ENCODE measurements around the gene PLEKHH1.
A peak's percentile ranks its signal among the peaks of the same experiment; 100 is the strongest.
"Not testable (repeated sequence)": the region's sequence is repeated elsewhere in the genome, so short reads cannot be mapped to it uniquely, and the experiment has no call there.

PLEKHH1 gene

GRCh38 chr14:67529947-67530935 lies 2.8 kb upstream of the PLEKHH1 start:
- Mint-ChIP-seq H3K27me3 (peaks cover 52 to 73% of the 10 kb centered on the region in 2 donors), H3K36me3 (no peaks in the 10 kb centered on the region), H3K9me3 (no peaks in the 10 kb centered on the region), H3K4me3 (no peak overlapping the region), H3K4me1 (peaks cover 6% of the 10 kb centered on the region in 2 donors), H3K27ac (no peak overlapping the region)
- DNase-seq (no peak), ATAC-seq (replicated peaks) (no peak)

- ATAC-seq (replicated peaks), result no peak
- Mint-ChIP-seq H3K4me1 (peaks cover under 1 to 3% of the 10 kb centered on the region in 2 donors), H3K4me3 (peak overlapping the region; percentile 39 to 81), H3K27ac (no peak overlapping the region), H3K9me3 (no peaks in the 10 kb centered on the region), H3K36me3 (no peaks in the 10 kb centered on the region), H3K27me3 (peaks cover 45 to 63% of the 10 kb centered on the region in 2 donors)
- DNase-seq, result no peak
These were observed 488 bp upstream of the PLEKHH1 start for GRCh38 chr14:67532606-67532997.

GRCh38 chr14:67533754-67534085 lies 630 bp downstream of the PLEKHH1 start:
- peaks cover 5 to 8% of the 10 kb centered on the region in 2 donors for H3K4me1 Mint-ChIP-seq
- H3K27ac Mint-ChIP-seq, result no peak overlapping the region

GRCh38 chr14:67536087-67536486 lies 3.0 kb downstream of the PLEKHH1 start:
- no peak for ATAC-seq (replicated peaks)
- Mint-ChIP-seq H3K27me3 (peaks cover 23 to 37% of the 10 kb centered on the region in 2 donors), H3K9me3 (no peaks in the 10 kb centered on the region), H3K4me1 (peaks cover 5 to 8% of the 10 kb centered on the region in 2 donors), H3K4me3 (no peak overlapping the region), H3K27ac (no peak overlapping the region), H3K36me3 (no peaks in the 10 kb centered on the region)
- no peak for DNase-seq

More at GRCh38 chr14:67533754-67534085, 630 bp downstream of the PLEKHH1 start:
- Mint-ChIP-seq H3K27me3 (peaks cover 40 to 51% of the 10 kb centered on the region in 2 donors), H3K9me3 (no peaks in the 10 kb centered on the region), H3K4me3 (peak overlapping the region; percentile 66 to 74), H3K36me3 (no peaks in the 10 kb centered on the region)
- ATAC-seq (replicated peaks) (no peak), DNase-seq (no peak)

- DNase-seq (no peak), ATAC-seq (replicated peaks) (no peak)
- Mint-ChIP-seq H3K4me3 (no peak overlapping the region), H3K27ac (no peak overlapping the region), H3K36me3 (no peaks in the 10 kb centered on the region), H3K4me1 (peaks cover 10 to 14% of the 10 kb centered on the region in 2 donors), H3K9me3 (no peaks in the 10 kb centered on the region), H3K27me3 (peaks cover 30 to 44% of the 10 kb centered on the region in 2 donors)
These were observed 4.6 kb downstream of the PLEKHH1 start for GRCh38 chr14:67537736-67538135.

GRCh38 chr14:67538501-67538900 lies 5.4 kb downstream of the PLEKHH1 start:
- H3K4me3 Mint-ChIP-seq, result no peak overlapping the region
- H3K36me3 Mint-ChIP-seq, result no peaks in the 10 kb centered on the region
- H3K4me1 Mint-ChIP-seq, result peaks cover 10 to 14% of the 10 kb centered on the region in 2 donors
- no peak overlapping the region for H3K27ac Mint-ChIP-seq
- peaks cover 37 to 51% of the 10 kb centered on the region in 2 donors for H3K27me3 Mint-ChIP-seq
- ATAC-seq (replicated peaks), result no peak
- H3K9me3 Mint-ChIP-seq, result no peaks in the 10 kb centered on the region
- DNase-seq, result no peak

GRCh38 chr14:67539116-67539515 lies 6.0 kb downstream of the PLEKHH1 start:
- Mint-ChIP-seq H3K4me1 (peaks cover 8 to 14% of the 10 kb centered on the region in 2 donors), H3K27me3 (peaks cover 37 to 51% of the 10 kb centered on the region in 2 donors), H3K4me3 (no peak overlapping the region), H3K36me3 (no peaks in the 10 kb centered on the region), H3K27ac (no peak overlapping the region), H3K9me3 (no peaks in the 10 kb centered on the region)
- ATAC-seq (replicated peaks) (no peak), DNase-seq (no peak)

GRCh38 chr14:67541448-67542387 lies 8.6 kb downstream of the PLEKHH1 start:
- peak overlapping the region; percentile 57 to 67 for H3K4me3 Mint-ChIP-seq
- no peak overlapping the region for H3K27ac Mint-ChIP-seq
- ATAC-seq (replicated peaks), result peak; percentile 44 to 54
- peaks cover 5 to 7% of the 10 kb centered on the region in 2 donors for H3K9me3 Mint-ChIP-seq
- DNase-seq, result no peak
- peaks cover 40 to 59% of the 10 kb centered on the region in 2 donors for H3K27me3 Mint-ChIP-seq
- H3K4me1 Mint-ChIP-seq, result peaks cover 8 to 14% of the 10 kb centered on the region in 2 donors
- no peaks in the 10 kb centered on the region for H3K36me3 Mint-ChIP-seq

- peaks cover 40 to 65% of the 10 kb centered on the region in 2 donors for H3K27me3 Mint-ChIP-seq
- H3K4me1 Mint-ChIP-seq, result peaks cover 7 to 13% of the 10 kb centered on the region in 2 donors
- ATAC-seq (replicated peaks); H3K9me3 Mint-ChIP-seq; DNase-seq; H3K4me3 Mint-ChIP-seq; H3K27ac Mint-ChIP-seq; H3K36me3 Mint-ChIP-seq: not testable (repeated sequence)
These were observed 9.5 kb downstream of the PLEKHH1 start for GRCh38 chr14:67542620-67543019.

- Mint-ChIP-seq H3K36me3 (no peaks in the 10 kb centered on the region), H3K9me3 (peaks cover 5 to 7% of the 10 kb centered on the region in 2 donors), H3K4me1 (peaks cover 4 to 7% of the 10 kb centered on the region in 2 donors), H3K4me3 (no peak overlapping the region), H3K27ac (no peak overlapping the region), H3K27me3 (peaks cover 44 to 71% of the 10 kb centered on the region in 2 donors)
- no peak for ATAC-seq (replicated peaks)
- DNase-seq, result no peak
These were observed 11.5 kb downstream of the PLEKHH1 start for GRCh38 chr14:67544590-67544989.

- no peaks in the 10 kb centered on the region for H3K36me3 Mint-ChIP-seq
- H3K9me3 Mint-ChIP-seq, result peaks cover 5 to 7% of the 10 kb centered on the region in 2 donors
- no peak overlapping the region for H3K27ac Mint-ChIP-seq
- DNase-seq, result no peak
- ATAC-seq (replicated peaks), result no peak
- H3K4me1 Mint-ChIP-seq, result no peaks in the 10 kb centered on the region
- H3K4me3 Mint-ChIP-seq, result no peak overlapping the region
- peaks cover 28 to 61% of the 10 kb centered on the region in 2 donors for H3K27me3 Mint-ChIP-seq
These were observed 14.2 kb downstream of the PLEKHH1 start for GRCh38 chr14:67547224-67547780.

- ATAC-seq (replicated peaks) (no peak), DNase-seq (no peak)
- Mint-ChIP-seq H3K4me3 (no peak overlapping the region), H3K4me1 (no peaks in the 10 kb centered on the region), H3K27ac (no peak overlapping the region), H3K36me3 (no peaks in the 10 kb centered on the region), H3K9me3 (peaks cover 3 to 4% of the 10 kb centered on the region in 2 donors), H3K27me3 (peaks cover 17 to 47% of the 10 kb centered on the region in 2 donors)
These were observed 16.6 kb downstream of the PLEKHH1 start for GRCh38 chr14:67549734-67550133.

- Mint-ChIP-seq H3K27me3 (peaks cover 20 to 42% of the 10 kb centered on the region in 2 donors), H3K9me3 (no peaks in the 10 kb centered on the region), H3K4me3 (no peak overlapping the region), H3K27ac (no peak overlapping the region), H3K36me3 (no peaks in the 10 kb centered on the region), H3K4me1 (no peaks in the 10 kb centered on the region)
- DNase-seq, result no peak
- ATAC-seq (replicated peaks), result no peak
These were observed 18.0 kb downstream of the PLEKHH1 start for GRCh38 chr14:67551123-67551522.

- H3K9me3 Mint-ChIP-seq, result no peaks in the 10 kb centered on the region
- no peak overlapping the region for H3K4me3 Mint-ChIP-seq
- ATAC-seq (replicated peaks), result no peak
- H3K4me1 Mint-ChIP-seq, result no peaks in the 10 kb centered on the region
- H3K27me3 Mint-ChIP-seq, result peaks cover 23 to 38% of the 10 kb centered on the region in 2 donors
- no peaks in the 10 kb centered on the region for H3K36me3 Mint-ChIP-seq
- no peak for DNase-seq
- H3K27ac Mint-ChIP-seq, result no peak overlapping the region
These were observed 18.9 kb downstream of the PLEKHH1 start for GRCh38 chr14:67551940-67552339.
